Thoracic aorta (tissue), 2 donors: ENCODE data around the gene LAMC3. TPM values are rescaled to one million over a fixed set of nuclear protein-coding genes. Genes with fewer than 3 reads are reported as not detected.

Experiments
- ATAC-seq: fragments of 150-250 bp; one replicate; pipeline ENCODE4 v1.8.0; 2017; ENCODE audit warnings: low read depth; ENCODE audit not compliant: insufficient number of reproducible peaks, low FRiP score
- DNase-seq: peaks from one replicate; pipeline ENCODE4 v3.0.0-alpha.2; 2020; ENCODE audit warnings: low spot score
- H3K27ac ChIP-seq, 2 donors: fragments of 200-600 bp; sonication (generic); 1 replicate in 1 of 2; 2 replicates in 1 of 2; pipeline ENCODE4 v1.5.1; 2016; ENCODE audit warnings: mild to moderate bottlenecking in 2 of 2, moderate library complexity in 2 of 2
- H3K27me3 ChIP-seq: fragments of 200-600 bp; sonication (generic); replicated peaks from 2 replicates; pipeline ENCODE4 v1.6.0; 2016; ENCODE audit warnings: mild to moderate bottlenecking; ENCODE audit not compliant: insufficient read depth
- H3K36me3 ChIP-seq: fragments of 200-600 bp; sonication (generic); one replicate; pipeline ENCODE4 v1.5.1; 2016
- H3K4me1 ChIP-seq, 2 donors: fragments of 200-600 bp; sonication (generic); 1 replicate in 1 of 2; 2 replicates in 1 of 2; pipeline versions ENCODE4 v1.5.1 to v1.6.0; 2016; ENCODE audit warnings: low read depth in 2 of 2, mild to moderate bottlenecking in 1 of 2; ENCODE audit not compliant: control insufficient read depth in 1 of 2
- H3K4me3 ChIP-seq: fragments of 200-600 bp; sonication (generic); 2 replicates; pipeline ENCODE4 v1.5.1; 2016; ENCODE audit warnings: mild to moderate bottlenecking
- H3K9me3 ChIP-seq: fragments of 200-600 bp; sonication (generic); 2 replicates; pipeline ENCODE4 v1.5.1; 2016
- total RNA-seq, 2 donors: library from RNA; depleted of rRNA; stranded (reverse); fragments of >200 nt; gene quantifications; one replicate each; pipeline versions ENCODE4 v1.1.0 to v1.2.3, GENCODE V29; 2016
- TF ChIP-seq, protein P1 (sequence below): fragments of 200-600 bp; sonication (generic); IDR thresholded peaks from one replicate; pipeline ENCODE4 v1.5.1; 2019; ENCODE audit warnings: antibody characterized with exemption

Gene LAMC3
- total RNA-seq, 2 donors from 2014 or later, result 0.54 to 2.8 TPM

DNA sequence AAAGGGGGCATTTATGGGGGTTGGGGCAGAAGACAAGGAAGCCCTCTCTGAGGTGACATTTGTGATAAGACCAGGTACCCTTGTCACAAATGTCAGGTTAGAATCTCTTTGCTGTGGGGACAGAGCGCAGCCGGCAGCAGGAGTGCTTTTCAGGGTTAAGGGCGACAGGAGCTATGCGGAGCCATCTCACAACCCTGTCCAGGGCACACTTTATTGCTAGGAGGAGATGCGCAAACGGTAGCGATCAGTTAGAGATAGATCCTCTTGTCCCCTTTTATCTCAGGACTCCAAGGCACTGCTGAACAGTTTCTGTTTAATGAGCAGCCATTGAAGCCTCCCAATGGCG, 438 bp upstream of the LAMC3 start:
- H3K27ac ChIP-seq, result no peak overlapping the region
- no peaks in the 10 kb centered on the region for H3K9me3 ChIP-seq
- TF ChIP-seq, protein P1, sequence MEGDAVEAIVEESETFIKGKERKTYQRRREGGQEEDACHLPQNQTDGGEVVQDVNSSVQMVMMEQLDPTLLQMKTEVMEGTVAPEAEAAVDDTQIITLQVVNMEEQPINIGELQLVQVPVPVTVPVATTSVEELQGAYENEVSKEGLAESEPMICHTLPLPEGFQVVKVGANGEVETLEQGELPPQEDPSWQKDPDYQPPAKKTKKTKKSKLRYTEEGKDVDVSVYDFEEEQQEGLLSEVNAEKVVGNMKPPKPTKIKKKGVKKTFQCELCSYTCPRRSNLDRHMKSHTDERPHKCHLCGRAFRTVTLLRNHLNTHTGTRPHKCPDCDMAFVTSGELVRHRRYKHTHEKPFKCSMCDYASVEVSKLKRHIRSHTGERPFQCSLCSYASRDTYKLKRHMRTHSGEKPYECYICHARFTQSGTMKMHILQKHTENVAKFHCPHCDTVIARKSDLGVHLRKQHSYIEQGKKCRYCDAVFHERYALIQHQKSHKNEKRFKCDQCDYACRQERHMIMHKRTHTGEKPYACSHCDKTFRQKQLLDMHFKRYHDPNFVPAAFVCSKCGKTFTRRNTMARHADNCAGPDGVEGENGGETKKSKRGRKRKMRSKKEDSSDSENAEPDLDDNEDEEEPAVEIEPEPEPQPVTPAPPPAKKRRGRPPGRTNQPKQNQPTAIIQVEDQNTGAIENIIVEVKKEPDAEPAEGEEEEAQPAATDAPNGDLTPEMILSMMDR, result no peak
- no peak for DNase-seq
- H3K4me1 ChIP-seq, result peaks cover 0 to 9% of the 10 kb centered on the region in 2 donors
- no peaks in the 10 kb centered on the region for H3K36me3 ChIP-seq
- ATAC-seq, result no peak
- H3K4me3 ChIP-seq, result peak overlapping the region; percentile 63
- no peaks in the 10 kb centered on the region for H3K27me3 ChIP-seq

GRCh38 chr9:131010482-131011273, 1.7 kb downstream of the LAMC3 start:
- Histone ChIP-seq H3K4me3 (no peak overlapping the region), H3K27ac (no peak overlapping the region), H3K9me3 (no peaks in the 10 kb centered on the region), H3K4me1 (peaks cover 0 to 9% of the 10 kb centered on the region in 2 donors), H3K27me3 (no peaks in the 10 kb centered on the region), H3K36me3 (no peaks in the 10 kb centered on the region)
- TF ChIP-seq, protein P1, result no peak
- ATAC-seq (no peak), DNase-seq (no peak)

- Histone ChIP-seq H3K4me1 (peaks cover 0 to 9% of the 10 kb centered on the region in 2 donors), H3K9me3 (no peaks in the 10 kb centered on the region), H3K27ac (no peak overlapping the region), H3K36me3 (no peaks in the 10 kb centered on the region), H3K4me3 (no peak overlapping the region), H3K27me3 (no peaks in the 10 kb centered on the region)
- ATAC-seq (no peak), DNase-seq (no peak)
- TF ChIP-seq, protein P1, result no peak
These were observed 2.5 kb downstream of the LAMC3 start for GRCh38 chr9:131011274-131012022.

DNA sequence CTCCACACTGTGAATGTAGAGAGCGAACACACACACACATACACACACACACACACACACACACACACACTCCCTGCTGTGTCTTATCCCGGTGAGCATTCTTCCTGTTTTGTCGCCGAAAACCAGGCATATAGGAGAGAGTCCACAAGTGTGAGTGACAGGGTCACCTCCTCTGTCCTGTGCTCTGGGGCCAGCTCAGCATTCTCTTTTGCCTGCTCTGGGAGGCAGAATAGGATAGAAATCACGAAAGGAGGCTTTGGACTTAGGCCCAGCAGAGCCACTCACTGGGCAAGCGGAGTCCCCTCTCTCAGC, 3.0 kb downstream of the LAMC3 start:
- H3K36me3 ChIP-seq, result no peaks in the 10 kb centered on the region
- ATAC-seq, result no peak
- no peak overlapping the region for H3K4me3 ChIP-seq
- no peak overlapping the region for H3K27ac ChIP-seq
- TF ChIP-seq, protein P1, result no peak
- no peak for DNase-seq
- no peaks in the 10 kb centered on the region for H3K27me3 ChIP-seq
- H3K9me3 ChIP-seq, result no peaks in the 10 kb centered on the region
- peaks cover 0 to 9% of the 10 kb centered on the region in 2 donors for H3K4me1 ChIP-seq

GRCh38 chr9:131012396-131012917, 3.5 kb downstream of the LAMC3 start:
- ATAC-seq (no peak), DNase-seq (no peak)
- no peak overlapping the region for H3K27ac ChIP-seq
- no peaks in the 10 kb centered on the region for H3K9me3 ChIP-seq
- TF ChIP-seq, protein P1, result no peak
- H3K27me3 ChIP-seq, result no peaks in the 10 kb centered on the region
- H3K36me3 ChIP-seq, result no peaks in the 10 kb centered on the region
- H3K4me3 ChIP-seq, result no peak overlapping the region
- H3K4me1 ChIP-seq, result peaks cover 0 to 9% of the 10 kb centered on the region in 2 donors
